Chondrocyte (in vitro differentiated cells): Measurements from ENCODE around the gene TRERF1. TPM values are rescaled to one million over a fixed set of nuclear protein-coding genes. Genes with fewer than 3 reads are reported as not detected.

Experiments used
- DNase-seq: peaks from one replicate; pipeline ENCODE4 v3.0.0; 2021; ENCODE audit warnings: mixed read lengths, low spot score
- H3K27ac Mint-ChIP-seq: one replicate; pipeline ENCODE4 v1.8.0; 2021; ENCODE audit warnings: mild to moderate bottlenecking, moderate library complexity, mixed read lengths; ENCODE audit not compliant: unreplicated experiment
- H3K27me3 Mint-ChIP-seq: 2 replicates; pipeline ENCODE4 v1.8.0; 2021; ENCODE audit warnings: low read depth, mixed read lengths
- H3K36me3 Mint-ChIP-seq: 2 replicates; pipeline ENCODE4 v1.8.0; 2021; ENCODE audit warnings: low read depth, mixed read lengths
- H3K4me1 Mint-ChIP-seq: 2 replicates; pipeline ENCODE4 v1.8.0; 2021; ENCODE audit warnings: low read depth, mild to moderate bottlenecking, mixed read lengths
- H3K4me3 Mint-ChIP-seq: one replicate; pipeline ENCODE4 v1.8.0; 2021; ENCODE audit warnings: mild to moderate bottlenecking, moderate library complexity, mixed read lengths; ENCODE audit not compliant: unreplicated experiment
- H3K9me3 Mint-ChIP-seq: 2 replicates; pipeline ENCODE4 v1.8.0; 2021; ENCODE audit warnings: low read depth, mixed read lengths
- CTCF ChIP-seq: fragments of 200-600 bp; sonication (generic); IDR thresholded peaks from 2 replicates; pipeline ENCODE4 v1.5.0; 2021; ENCODE audit warnings: antibody characterized with exemption, mild to moderate bottlenecking, moderate library complexity
- total RNA-seq: library from RNA; stranded (reverse); gene quantifications from 3 replicates; pipeline ENCODE4 v1.2.1, GENCODE V29; 2021

The TRERF1 gene
- total RNA-seq, 1 donor from 2014 or later, result 1.8 TPM

DNA sequence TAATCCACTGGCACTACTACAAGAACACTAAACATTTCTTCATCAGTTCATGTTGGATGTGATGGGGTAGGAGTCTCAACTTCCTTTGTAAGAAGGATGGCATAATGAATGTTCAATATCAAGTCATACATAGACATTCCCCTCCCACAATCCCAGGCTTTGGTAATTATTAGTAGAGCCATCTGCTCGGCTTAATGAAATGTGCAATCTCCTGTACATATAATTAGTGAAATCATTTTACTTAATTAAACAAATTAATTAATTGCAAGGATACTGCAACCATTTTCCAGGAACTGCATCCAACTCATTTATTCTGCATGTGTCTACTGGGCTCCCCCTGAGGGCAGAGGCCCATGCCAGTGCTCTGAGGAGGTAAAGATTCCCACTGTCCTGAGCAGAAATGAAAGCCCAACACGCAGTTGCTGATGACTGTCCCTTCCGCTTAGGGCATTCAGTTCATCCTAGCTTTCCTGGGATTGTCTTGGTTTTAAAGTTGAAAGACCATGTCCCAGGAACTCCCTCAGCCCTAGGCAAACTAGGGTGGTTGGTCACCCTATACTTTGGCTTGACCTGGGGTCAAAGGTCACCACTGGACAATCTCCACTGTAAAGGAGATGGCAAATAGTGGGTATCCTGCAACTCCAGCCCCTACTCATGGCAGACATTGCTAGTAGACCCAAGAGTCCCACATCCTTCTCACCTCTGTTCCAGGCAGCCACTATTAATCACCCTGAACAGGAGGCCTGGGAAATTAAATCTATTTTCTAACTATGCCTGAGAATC lies 109.8 kb downstream of the TRERF1 start:
- Mint-ChIP-seq H3K4me3 (no peak overlapping the region), H3K27me3 (no peaks in the 10 kb centered on the region), H3K4me1 (peaks cover 20% of the 10 kb centered on the region), H3K27ac (no peak overlapping the region), H3K36me3 (no peaks in the 10 kb centered on the region), H3K9me3 (no peaks in the 10 kb centered on the region)
- no peak for DNase-seq
- no peak for TF ChIP-seq CTCF

GRCh38 chr6:42341221-42341620 lies 110.5 kb downstream of the TRERF1 start:
- Mint-ChIP-seq H3K4me1 (peaks cover 20% of the 10 kb centered on the region), H3K27ac (no peak overlapping the region), H3K36me3 (no peaks in the 10 kb centered on the region), H3K27me3 (no peaks in the 10 kb centered on the region), H3K4me3 (no peak overlapping the region), H3K9me3 (no peaks in the 10 kb centered on the region)
- TF ChIP-seq CTCF, result no peak
- no peak for DNase-seq

DNA sequence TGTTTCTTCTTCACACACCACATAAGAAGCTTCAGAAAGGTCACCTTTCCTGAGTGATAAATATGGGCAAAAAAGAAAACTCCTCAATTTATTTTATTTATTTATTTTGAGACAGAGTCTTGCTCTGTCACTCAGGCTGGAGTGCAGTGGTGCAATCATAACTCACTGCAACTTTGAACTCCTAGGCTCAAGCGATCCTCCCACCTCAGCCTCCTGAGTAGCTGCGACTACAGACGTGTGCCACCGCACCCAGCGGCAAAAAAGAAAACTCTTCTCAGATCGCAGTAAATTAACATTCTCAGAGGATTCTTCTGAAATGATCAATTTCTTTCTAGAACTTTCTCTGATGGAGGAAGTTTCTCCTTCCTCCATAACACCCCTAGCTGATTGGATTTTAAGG lies 111.2 kb downstream of the TRERF1 start:
- no peak overlapping the region for H3K27ac Mint-ChIP-seq

DNA sequence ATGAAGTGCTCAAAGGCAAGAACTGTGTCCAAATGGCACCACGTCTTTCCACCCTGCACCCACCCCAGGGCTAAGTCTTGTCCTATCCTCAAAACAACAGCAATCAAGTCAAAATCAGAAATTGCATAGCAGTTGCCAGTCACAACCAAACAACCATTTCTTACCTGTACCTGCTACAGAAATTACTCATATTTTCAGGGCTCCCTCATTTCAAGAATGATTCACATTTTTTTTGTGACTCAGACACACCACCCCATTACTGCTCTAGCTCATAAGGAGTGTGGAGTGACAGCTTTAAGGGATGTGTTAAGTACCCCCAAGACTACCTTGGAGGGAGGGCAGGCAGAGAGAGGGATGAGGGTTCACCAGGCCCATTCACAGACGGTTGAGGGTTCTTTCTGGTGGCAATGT lies 111.7 kb downstream of the TRERF1 start:
- Mint-ChIP-seq H3K36me3 (no peaks in the 10 kb centered on the region), H3K4me3 (no peak overlapping the region), H3K4me1 (peaks cover 20% of the 10 kb centered on the region), H3K27me3 (no peaks in the 10 kb centered on the region), H3K9me3 (no peaks in the 10 kb centered on the region), H3K27ac (no peak overlapping the region)
- no peak for TF ChIP-seq CTCF
- no peak for DNase-seq

More for the DNA sequence above, 111.2 kb downstream of the TRERF1 start:
- H3K9me3 Mint-ChIP-seq, result no peaks in the 10 kb centered on the region
- H3K27me3 Mint-ChIP-seq, result no peaks in the 10 kb centered on the region
- peaks cover 20% of the 10 kb centered on the region for H3K4me1 Mint-ChIP-seq
- no peak overlapping the region for H3K4me3 Mint-ChIP-seq
- no peaks in the 10 kb centered on the region for H3K36me3 Mint-ChIP-seq
- TF ChIP-seq CTCF, result no peak
- no peak for DNase-seq

DNA sequence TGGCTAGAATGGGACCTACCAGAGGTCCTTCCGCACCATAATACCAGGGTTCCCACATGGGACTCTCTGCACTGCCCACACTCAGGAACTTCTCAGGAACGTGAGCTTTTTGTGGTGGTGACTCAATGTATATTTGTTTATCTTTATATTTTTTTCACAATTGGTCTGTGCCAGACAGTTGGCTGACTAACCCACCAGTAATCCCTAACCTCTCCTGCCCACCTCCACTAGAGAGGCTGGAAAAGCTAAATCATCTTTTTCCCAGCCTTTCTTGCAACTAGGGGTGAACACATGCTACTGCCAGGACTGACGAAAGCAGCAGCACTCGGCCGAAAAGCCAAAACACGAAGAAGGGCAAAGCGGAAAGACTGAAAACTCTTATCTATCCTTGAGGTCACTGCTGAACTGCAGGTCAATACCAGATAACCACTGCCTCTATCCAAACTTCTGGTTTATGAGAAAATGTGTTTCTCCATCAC lies 112.9 kb downstream of the TRERF1 start:
- Mint-ChIP-seq H3K36me3 (no peaks in the 10 kb centered on the region), H3K4me1 (peaks cover 20% of the 10 kb centered on the region), H3K4me3 (peak overlapping the region; percentile 24), H3K9me3 (no peaks in the 10 kb centered on the region), H3K27ac (peak overlapping the region; percentile 88), H3K27me3 (no peaks in the 10 kb centered on the region)
- no peak for DNase-seq
- TF ChIP-seq CTCF, result peak; percentile 31
